WTC11 (cell line): ENCODE results near the gene CHI3L1. TPM values are rescaled to one million over a fixed set of nuclear protein-coding genes. Genes with fewer than 3 reads are reported as not detected.

Experiments used
- ATAC-seq: fragments of 200-7000 bp; cut with Tn5 transposase; 2 replicates; pipeline ENCODE4 v1.10.0; 2021; ENCODE audit warnings: mild to moderate bottlenecking, moderate library complexity
- CTCF ChIA-PET: fragments of 300-600 bp; sonication (Branson Sonifier 250); formaldehyde crosslinking; loops from one replicate; lab custom pipeline; 2021; ENCODE audit warnings: antibody characterized with exemption; lab: Charles Lee
- POLR2A ChIA-PET: fragments of 350-600 bp; sonication (Branson Sonifier 250); formaldehyde crosslinking; loops from one replicate; lab custom pipeline; 2021; ENCODE audit warnings: antibody characterized with exemption; lab: Charles Lee
- DNase-seq: peaks from one replicate; pipeline ENCODE4 v3.0.0; 2021; ENCODE audit warnings: low spot score
- H3K27ac Mint-ChIP-seq: 2 replicates; pipeline ENCODE4 v1.8.0; 2021; ENCODE audit warnings: mixed read lengths
- H3K27me3 Mint-ChIP-seq: 2 replicates; pipeline ENCODE4 v1.8.0; 2021; ENCODE audit warnings: low read depth, mild to moderate bottlenecking, moderate library complexity, mixed read lengths
- H3K36me3 Mint-ChIP-seq: 2 replicates; pipeline ENCODE4 v1.8.0; 2021; ENCODE audit warnings: mixed read lengths
- H3K4me1 Mint-ChIP-seq: 2 replicates; pipeline ENCODE4 v1.8.0; 2022; ENCODE audit warnings: mixed read lengths
- H3K4me3 Mint-ChIP-seq: 2 replicates; pipeline ENCODE4 v1.8.0; 2021; ENCODE audit warnings: mild to moderate bottlenecking, moderate library complexity, mixed read lengths
- H3K9me3 Mint-ChIP-seq: 2 replicates; pipeline ENCODE4 v1.8.0; 2021; ENCODE audit warnings: mixed read lengths
- CBFB ChIP-seq: sonication (generic); formaldehyde crosslinking; IDR thresholded peaks from 2 replicates; pipeline ENCODE4 v1.8.1; 2022; ENCODE audit warnings: mild to moderate bottlenecking, low read depth, missing genetic modification reagents
- CTCF ChIP-seq: fragments of 200-600 bp; IDR thresholded peaks from 2 replicates; pipeline ENCODE4 v1.8.0; 2022; ENCODE audit warnings: antibody characterized with exemption
- ETV6 ChIP-seq: sonication (generic); formaldehyde crosslinking; IDR thresholded peaks from 2 replicates; pipeline ENCODE4 v1.8.1; 2022; ENCODE audit warnings: mild to moderate bottlenecking, missing genetic modification reagents
- MAX ChIP-seq: sonication (generic); formaldehyde crosslinking; IDR thresholded peaks from 2 replicates; pipeline ENCODE4 v1.8.0; 2022; ENCODE audit warnings: mild to moderate bottlenecking, missing genetic modification reagents
- PRRX2 ChIP-seq: fragments of 250-450 bp; sonication (Bioruptor Pico); IDR thresholded peaks from 2 replicates; pipeline ENCODE4 v1.8.0; 2021; ENCODE audit warnings: mild to moderate bottlenecking
- RORB ChIP-seq: fragments of 250-450 bp; sonication (Bioruptor Pico); IDR thresholded peaks from 2 replicates; pipeline ENCODE4 v1.9.0; 2021; ENCODE audit warnings: mild to moderate bottlenecking
- SMAD3 ChIP-seq: sonication (generic); formaldehyde crosslinking; IDR thresholded peaks from 2 replicates; pipeline ENCODE4 v1.8.0; 2022; ENCODE audit warnings: missing genetic modification reagents, mild to moderate bottlenecking, borderline replicate concordance
- ZNF232 ChIP-seq: sonication (generic); formaldehyde crosslinking; IDR thresholded peaks from 2 replicates; pipeline ENCODE4 v1.8.0; 2022; ENCODE audit warnings: mild to moderate bottlenecking, missing genetic modification reagents
- ZNF263 ChIP-seq: sonication (generic); formaldehyde crosslinking; IDR thresholded peaks from 2 replicates; pipeline ENCODE4 v1.8.1; 2022; ENCODE audit warnings: low read depth, mild to moderate bottlenecking, moderate library complexity, missing genetic modification reagents
- total RNA-seq: library from RNA; stranded (reverse); gene quantifications from 3 replicates; pipeline ENCODE4 v1.2.3, GENCODE V29; 2021
- TF ChIP-seq, protein P1 (sequence below): fragments of 250-450 bp; sonication (Bioruptor Pico); IDR thresholded peaks from 2 replicates; pipeline ENCODE4 v1.8.0; 2021; ENCODE audit warnings: mild to moderate bottlenecking
- TF ChIP-seq, protein P2 (sequence below): fragments of 250-450 bp; sonication (Bioruptor Pico); IDR thresholded peaks from 2 replicates; pipeline ENCODE4 v2.1.2; 2022; ENCODE audit warnings: mild to moderate bottlenecking, moderate library complexity
- TF ChIP-seq, protein P3 (sequence below): sonication (generic); formaldehyde crosslinking; conservative IDR thresholded peaks from 2 replicates; pipeline ENCODE4 v1.8.1; 2023; ENCODE audit warnings: mild to moderate bottlenecking, low read depth, missing genetic modification reagents, moderate library complexity
- TF ChIP-seq, protein P4 (sequence below): sonication (generic); formaldehyde crosslinking; IDR thresholded peaks from 2 replicates; pipeline ENCODE4 v1.8.1; 2023; ENCODE audit warnings: mild to moderate bottlenecking, missing genetic modification reagents, moderate library complexity
- TF ChIP-seq, protein P5 (sequence below): sonication (generic); formaldehyde crosslinking; IDR thresholded peaks from 2 replicates; pipeline ENCODE4 v1.8.0; 2022; ENCODE audit warnings: mild to moderate bottlenecking, missing genetic modification reagents
- TF ChIP-seq, protein P6 (sequence below): fragments of 250-450 bp; sonication (Bioruptor Pico); IDR thresholded peaks from 2 replicates; pipeline ENCODE4 v1.9.0; 2021; ENCODE audit warnings: mild to moderate bottlenecking

CHI3L1 gene
- total RNA-seq, 1 experiment from 2014 or later, result 0.24 TPM

DNA sequence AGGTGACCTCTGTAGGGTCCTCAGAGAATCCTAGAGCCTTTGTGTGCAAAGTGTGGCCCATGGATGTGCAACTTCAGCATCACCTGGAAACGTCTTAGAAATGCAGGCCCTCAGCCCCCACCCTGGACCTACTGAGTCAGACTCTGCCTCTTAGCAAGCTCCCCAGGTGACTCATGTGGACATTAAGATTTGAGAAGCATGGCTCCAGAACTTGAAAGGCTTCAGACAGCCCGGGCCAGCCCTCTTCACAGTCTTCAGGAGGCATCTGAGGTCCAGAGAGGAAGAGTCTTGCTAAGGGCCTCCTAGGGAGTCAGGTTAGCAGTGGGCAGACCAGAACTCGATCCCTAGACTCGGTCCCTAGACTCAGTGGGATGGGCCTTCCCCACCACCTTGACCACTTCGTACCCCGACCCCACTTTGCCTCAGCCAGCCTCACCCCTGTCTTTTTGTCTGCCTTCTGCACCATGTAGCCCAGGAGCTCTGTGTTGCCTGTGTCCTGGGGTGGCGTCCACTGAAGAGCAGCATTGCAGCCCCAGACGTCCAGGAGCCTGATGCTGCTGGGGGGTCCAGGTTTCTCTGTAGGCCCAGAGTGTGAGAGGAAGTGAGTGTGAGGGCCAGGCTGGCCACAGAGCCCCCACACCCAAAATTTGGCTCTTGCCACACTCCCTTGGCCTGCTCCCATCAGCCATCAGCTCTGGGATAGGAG lies 15.7 kb downstream of the CHI3L1 start (continued):
- TF ChIP-seq, protein P1, sequence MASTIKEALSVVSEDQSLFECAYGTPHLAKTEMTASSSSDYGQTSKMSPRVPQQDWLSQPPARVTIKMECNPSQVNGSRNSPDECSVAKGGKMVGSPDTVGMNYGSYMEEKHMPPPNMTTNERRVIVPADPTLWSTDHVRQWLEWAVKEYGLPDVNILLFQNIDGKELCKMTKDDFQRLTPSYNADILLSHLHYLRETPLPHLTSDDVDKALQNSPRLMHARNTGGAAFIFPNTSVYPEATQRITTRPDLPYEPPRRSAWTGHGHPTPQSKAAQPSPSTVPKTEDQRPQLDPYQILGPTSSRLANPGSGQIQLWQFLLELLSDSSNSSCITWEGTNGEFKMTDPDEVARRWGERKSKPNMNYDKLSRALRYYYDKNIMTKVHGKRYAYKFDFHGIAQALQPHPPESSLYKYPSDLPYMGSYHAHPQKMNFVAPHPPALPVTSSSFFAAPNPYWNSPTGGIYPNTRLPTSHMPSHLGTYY (CRISPR knock-in tag), result no peak
- TF ChIP-seq PRRX2 (CRISPR knock-in tag) (no peak), CBFB (CRISPR knock-in tag) (no peak)

DNA sequence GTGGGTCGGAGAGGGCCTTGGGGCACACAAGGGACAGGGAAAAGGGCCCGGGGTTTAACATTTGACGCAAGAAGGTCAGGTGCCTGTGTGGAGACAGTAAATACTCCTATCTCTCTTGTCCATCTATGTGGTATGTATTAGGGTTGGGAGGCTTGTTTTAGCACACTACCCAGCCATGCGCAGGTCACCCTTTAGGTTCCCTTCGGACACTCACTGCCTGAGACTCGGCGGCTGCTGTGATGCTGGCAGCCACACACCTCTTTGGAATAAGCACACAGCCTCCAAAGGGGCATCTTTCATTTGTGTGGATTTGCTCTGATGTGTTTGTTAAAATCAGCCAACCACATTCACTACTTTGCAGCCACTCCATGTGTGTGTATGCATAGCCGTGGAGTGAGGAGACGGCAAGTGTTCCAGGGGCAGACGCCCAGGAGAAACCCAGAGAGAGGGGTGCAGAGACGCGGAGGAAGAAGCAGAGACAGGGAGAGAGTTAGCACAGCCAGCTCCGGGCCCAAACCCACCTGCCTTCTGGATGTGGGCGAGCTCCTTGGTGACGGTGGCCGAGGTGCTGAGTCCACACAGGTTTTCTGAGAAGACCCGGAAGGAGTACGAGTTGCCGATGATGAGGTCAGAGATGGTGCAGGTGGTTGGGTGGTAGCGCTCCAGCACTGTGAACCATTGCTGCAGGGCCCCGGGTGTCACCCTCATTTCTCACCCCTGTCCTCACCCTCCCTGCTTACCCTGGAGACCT lies 16.6 kb downstream of the CHI3L1 start:
- TF ChIP-seq RORB, result no peak
- TF ChIP-seq, protein P2, sequence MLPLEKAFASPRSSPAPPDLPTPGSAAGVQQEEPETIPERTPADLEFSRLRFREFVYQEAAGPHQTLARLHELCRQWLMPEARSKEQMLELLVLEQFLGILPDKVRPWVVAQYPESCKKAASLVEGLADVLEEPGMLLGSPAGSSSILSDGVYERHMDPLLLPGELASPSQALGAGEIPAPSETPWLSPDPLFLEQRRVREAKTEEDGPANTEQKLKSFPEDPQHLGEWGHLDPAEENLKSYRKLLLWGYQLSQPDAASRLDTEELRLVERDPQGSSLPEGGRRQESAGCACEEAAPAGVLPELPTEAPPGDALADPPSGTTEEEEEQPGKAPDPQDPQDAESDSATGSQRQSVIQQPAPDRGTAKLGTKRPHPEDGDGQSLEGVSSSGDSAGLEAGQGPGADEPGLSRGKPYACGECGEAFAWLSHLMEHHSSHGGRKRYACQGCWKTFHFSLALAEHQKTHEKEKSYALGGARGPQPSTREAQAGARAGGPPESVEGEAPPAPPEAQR, result no peak
- TF ChIP-seq, protein P3, sequence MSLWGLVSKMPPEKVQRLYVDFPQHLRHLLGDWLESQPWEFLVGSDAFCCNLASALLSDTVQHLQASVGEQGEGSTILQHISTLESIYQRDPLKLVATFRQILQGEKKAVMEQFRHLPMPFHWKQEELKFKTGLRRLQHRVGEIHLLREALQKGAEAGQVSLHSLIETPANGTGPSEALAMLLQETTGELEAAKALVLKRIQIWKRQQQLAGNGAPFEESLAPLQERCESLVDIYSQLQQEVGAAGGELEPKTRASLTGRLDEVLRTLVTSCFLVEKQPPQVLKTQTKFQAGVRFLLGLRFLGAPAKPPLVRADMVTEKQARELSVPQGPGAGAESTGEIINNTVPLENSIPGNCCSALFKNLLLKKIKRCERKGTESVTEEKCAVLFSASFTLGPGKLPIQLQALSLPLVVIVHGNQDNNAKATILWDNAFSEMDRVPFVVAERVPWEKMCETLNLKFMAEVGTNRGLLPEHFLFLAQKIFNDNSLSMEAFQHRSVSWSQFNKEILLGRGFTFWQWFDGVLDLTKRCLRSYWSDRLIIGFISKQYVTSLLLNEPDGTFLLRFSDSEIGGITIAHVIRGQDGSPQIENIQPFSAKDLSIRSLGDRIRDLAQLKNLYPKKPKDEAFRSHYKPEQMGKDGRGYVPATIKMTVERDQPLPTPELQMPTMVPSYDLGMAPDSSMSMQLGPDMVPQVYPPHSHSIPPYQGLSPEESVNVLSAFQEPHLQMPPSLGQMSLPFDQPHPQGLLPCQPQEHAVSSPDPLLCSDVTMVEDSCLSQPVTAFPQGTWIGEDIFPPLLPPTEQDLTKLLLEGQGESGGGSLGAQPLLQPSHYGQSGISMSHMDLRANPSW (CRISPR knock-in tag), result no peak
- TF ChIP-seq, protein P4, sequence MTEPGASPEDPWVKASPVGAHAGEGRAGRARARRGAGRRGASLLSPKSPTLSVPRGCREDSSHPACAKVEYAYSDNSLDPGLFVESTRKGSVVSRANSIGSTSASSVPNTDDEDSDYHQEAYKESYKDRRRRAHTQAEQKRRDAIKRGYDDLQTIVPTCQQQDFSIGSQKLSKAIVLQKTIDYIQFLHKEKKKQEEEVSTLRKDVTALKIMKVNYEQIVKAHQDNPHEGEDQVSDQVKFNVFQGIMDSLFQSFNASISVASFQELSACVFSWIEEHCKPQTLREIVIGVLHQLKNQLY, result no peak
- no peak for TF ChIP-seq SMAD3 (CRISPR knock-in tag)
- TF ChIP-seq, protein P5, sequence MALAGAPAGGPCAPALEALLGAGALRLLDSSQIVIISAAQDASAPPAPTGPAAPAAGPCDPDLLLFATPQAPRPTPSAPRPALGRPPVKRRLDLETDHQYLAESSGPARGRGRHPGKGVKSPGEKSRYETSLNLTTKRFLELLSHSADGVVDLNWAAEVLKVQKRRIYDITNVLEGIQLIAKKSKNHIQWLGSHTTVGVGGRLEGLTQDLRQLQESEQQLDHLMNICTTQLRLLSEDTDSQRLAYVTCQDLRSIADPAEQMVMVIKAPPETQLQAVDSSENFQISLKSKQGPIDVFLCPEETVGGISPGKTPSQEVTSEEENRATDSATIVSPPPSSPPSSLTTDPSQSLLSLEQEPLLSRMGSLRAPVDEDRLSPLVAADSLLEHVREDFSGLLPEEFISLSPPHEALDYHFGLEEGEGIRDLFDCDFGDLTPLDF (CRISPR knock-in tag), result no peak
- TF ChIP-seq ZNF263 (CRISPR knock-in tag), result no peak
- TF ChIP-seq, protein P6, sequence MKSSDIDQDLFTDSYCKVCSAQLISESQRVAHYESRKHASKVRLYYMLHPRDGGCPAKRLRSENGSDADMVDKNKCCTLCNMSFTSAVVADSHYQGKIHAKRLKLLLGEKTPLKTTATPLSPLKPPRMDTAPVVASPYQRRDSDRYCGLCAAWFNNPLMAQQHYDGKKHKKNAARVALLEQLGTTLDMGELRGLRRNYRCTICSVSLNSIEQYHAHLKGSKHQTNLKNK (CRISPR knock-in tag), result no peak
- no peak for TF ChIP-seq CTCF
- TF ChIP-seq ETV6, result no peak
- TF ChIP-seq ZNF232, result no peak
- TF ChIP-seq MAX, result no peak

More for the DNA sequence above, 16.6 kb downstream of the CHI3L1 start:
- no peaks in the 10 kb centered on the region for H3K27me3 Mint-ChIP-seq
- POLR2A ChIA-PET, result no interaction called here
- peaks cover 14% of the 10 kb centered on the region for H3K4me1 Mint-ChIP-seq
- ATAC-seq (no peak), DNase-seq (no peak)
- CTCF ChIA-PET, result interaction anchor here (1.1 to 7.1 kb wide), 7 partner anchors 18 to 130 kb away, joined by 3 to 110 read pairs (median 5); no protein-coding TSS in a partner anchor
- H3K9me3 Mint-ChIP-seq, result no peaks in the 10 kb centered on the region
- no peak overlapping the region for H3K27ac Mint-ChIP-seq
- H3K4me3 Mint-ChIP-seq, result no peak overlapping the region
- H3K36me3 Mint-ChIP-seq, result no peaks in the 10 kb centered on the region
